GM19397 (cell line): ENCODE data around the gene EXOC2.
"Not testable (repeated sequence)": the region's sequence is repeated elsewhere in the genome, so short reads cannot be mapped to it uniquely, and the experiment has no call there.

Source experiments
- ATAC-seq: cut with Tn5 transposase; IDR thresholded peaks from one replicate; pipeline ENCODE4 v1.9.1; 2021; ENCODE audit warnings: mild to moderate bottlenecking, moderate library complexity; ENCODE audit not compliant: unreplicated experiment

EXOC2 gene

GRCh38 chr6:683742-684440, 9.0 kb downstream of the EXOC2 start:
- no peak for ATAC-seq

- no peak for ATAC-seq
Measured at GRCh38 chr6:680666-681340, 12.1 kb downstream of the EXOC2 start.

- ATAC-seq, result no peak
Measured at GRCh38 chr6:680251-680650, 12.7 kb downstream of the EXOC2 start.

- ATAC-seq, result no peak
Measured at GRCh38 chr6:679282-679681, 13.7 kb downstream of the EXOC2 start.

GRCh38 chr6:678520-678919, 14.4 kb downstream of the EXOC2 start:
- no peak for ATAC-seq

GRCh38 chr6:677919-678318, 15.0 kb downstream of the EXOC2 start:
- ATAC-seq, result no peak

- no peak for ATAC-seq
Measured at GRCh38 chr6:674956-675355, 18.0 kb downstream of the EXOC2 start.

GRCh38 chr6:674406-674805, 18.5 kb downstream of the EXOC2 start:
- ATAC-seq, result no peak

- ATAC-seq, result no peak
Measured at GRCh38 chr6:667253-667927, 25.5 kb downstream of the EXOC2 start.

- ATAC-seq, result no peak
Measured at GRCh38 chr6:665403-666267, 27.3 kb downstream of the EXOC2 start.

- ATAC-seq, result not testable (repeated sequence)
Measured at GRCh38 chr6:663788-664187, 29.2 kb downstream of the EXOC2 start.

GRCh38 chr6:659716-660581, 33.0 kb downstream of the EXOC2 start:
- ATAC-seq, result no peak

GRCh38 chr6:658244-658643, 34.7 kb downstream of the EXOC2 start:
- ATAC-seq, result no peak

- no peak for ATAC-seq
Measured at GRCh38 chr6:657743-658142, 35.2 kb downstream of the EXOC2 start.

GRCh38 chr6:656460-657252, 36.3 kb downstream of the EXOC2 start, which contains the start of gene HUS1B:
HUS1B (minus strand) TSS chr6:657100; CDS start chr6:656944, 156 bp downstream.
- no peak for ATAC-seq

GRCh38 chr6:654136-654535, 38.8 kb downstream of the EXOC2 start:
- no peak for ATAC-seq

GRCh38 chr6:652865-653264, 40.1 kb downstream of the EXOC2 start:
- ATAC-seq, result no peak

- ATAC-seq, result no peak
Measured at GRCh38 chr6:650098-650497, 42.8 kb downstream of the EXOC2 start.

GRCh38 chr6:642805-643204, 50.1 kb downstream of the EXOC2 start:
- no peak for ATAC-seq
